A549 (cell line): ENCODE measurements around the gene KCNJ6. TPM values are rescaled to one million over a fixed set of nuclear protein-coding genes. Genes with fewer than 3 reads are reported as not detected.

Source experiments
- ATAC-seq, 2 experiments: fragments of 200-7000 bp in 1 of 2; fragments of >200 bp in 1 of 2; cut with Nextera tagmentation in 1 of 2; cut with Tn5 transposase in 1 of 2; 3 replicates each; pipeline versions ENCODE4 v1.8.0 to v1.9.1; 2018 to 2020; ENCODE audit warnings: mild to moderate bottlenecking in 1 of 2, moderate library complexity in 1 of 2
- CTCF ChIA-PET: fragments of 300-600 bp; sonication (Branson Sonifier 250); formaldehyde crosslinking; extraction: SDS; loops from one replicate; lab custom pipeline; 2021; ENCODE audit warnings: antibody characterized with exemption, inconsistent platforms; lab: Yijun Ruan, JAX
- POLR2A ChIA-PET: fragments of 350-600 bp; formaldehyde crosslinking; extraction: SDS; loops from one replicate; lab custom pipeline; 2021; ENCODE audit warnings: antibody characterized with exemption, inconsistent platforms; lab: Yijun Ruan, JAX
- DNase-seq, 2 experiments: peaks; one replicate each; pipeline versions ENCODE4 v3.0.0 to v3.0.0-alpha.2; 2011 to 2016; ENCODE audit warnings: low read depth in 1 of 2, low spot score in 1 of 2
- FAIRE-seq: peaks from 2 replicates; lab custom pipeline; 2011; peaks lifted over from hg19 to GRCh38; lab: Jason Lieb, UNC
- H3K27ac ChIP-seq, 2 experiments: fragments of >200 bp; sonication (Bioruptor Twin); formaldehyde crosslinking; 3 replicates each; pipeline ENCODE4 v1.5.1; 2016 to 2017
- H3K4me1 ChIP-seq: fragments of >200 bp; sonication (Bioruptor Twin); formaldehyde crosslinking; 3 replicates; pipeline ENCODE4 v1.6.1; 2016
- H3K4me2 ChIP-seq: fragments of >200 bp; sonication (Bioruptor Twin); formaldehyde crosslinking; 3 replicates; pipeline ENCODE4 v1.6.1; 2016
- H3K4me3 ChIP-seq: fragments of >200 bp; sonication (Bioruptor Twin); formaldehyde crosslinking; 3 replicates; pipeline ENCODE4 v1.5.1; 2016
- H3K9me3 ChIP-seq: fragments of >200 bp; sonication (Bioruptor Twin); formaldehyde crosslinking; 3 replicates; pipeline ENCODE4 v1.6.1; 2016
- CHD2 ChIP-seq: fragments of 150-350 bp; IDR thresholded peaks from 2 replicates; pipeline ENCODE4 v1.6.1; 2014; ENCODE audit warnings: low read length; ENCODE audit not compliant: partially characterized antibody
- EP300 ChIP-seq, 2 experiments: fragments of >200 bp; sonication (Bioruptor Twin); formaldehyde crosslinking; IDR thresholded peaks; 2 replicates in 1 of 2; 3 replicates in 1 of 2; pipeline ENCODE4 v1.6.1; 2016 to 2017
- FOSL2 ChIP-seq, 2 experiments: fragments of 450-650 bp in 1 of 2; fragments of >200 bp in 1 of 2; sonication (Bioruptor Twin) in 1 of 2; formaldehyde crosslinking; IDR thresholded peaks; 2 replicates each; pipeline versions ENCODE4 v1.5.0 to v1.6.1; 2016 to 2020; ENCODE audit warnings: mild to moderate bottlenecking in 1 of 2, moderate library complexity in 1 of 2
- FOXS1 ChIP-seq: fragments of 250-450 bp; sonication (Bioruptor Pico); IDR thresholded peaks from 2 replicates; pipeline ENCODE4 v1.5.0; 2020; ENCODE audit warnings: mild to moderate bottlenecking, moderate library complexity
- GATA3 ChIP-seq: IDR thresholded peaks from 2 replicates; pipeline ENCODE4 v1.6.1; 2012; ENCODE audit warnings: borderline replicate concordance
- HOXA7 ChIP-seq: fragments of 250-450 bp; sonication (Bioruptor Pico); IDR thresholded peaks from 2 replicates; pipeline ENCODE4 v1.5.0; 2020; ENCODE audit warnings: mild to moderate bottlenecking, moderate library complexity
- JUNB ChIP-seq: fragments of >200 bp; sonication (Bioruptor Twin); formaldehyde crosslinking; IDR thresholded peaks from 2 replicates; pipeline ENCODE4 v1.6.1; 2016
- MYC ChIP-seq: IDR thresholded peaks from 2 replicates; pipeline ENCODE4 v1.6.1; 2012; ENCODE audit warnings: mild to moderate bottlenecking, inconsistent platforms, low read length, improper control_type of control experiment, borderline replicate concordance
- NFE2L2 ChIP-seq: fragments of 150-350 bp; conservative IDR thresholded peaks from 2 replicates; pipeline ENCODE4 v1.6.1; 2014; ENCODE audit warnings: low read length
- NPAS2 ChIP-seq: fragments of 250-450 bp; sonication (Bioruptor Pico); IDR thresholded peaks from 2 replicates; pipeline ENCODE4 v1.8.0; 2022; ENCODE audit warnings: mild to moderate bottlenecking, moderate library complexity, borderline replicate concordance
- PHF8 ChIP-seq: fragments of 200-600 bp; sonication (generic); IDR thresholded peaks from 2 replicates; pipeline ENCODE4 v1.6.1; 2016; ENCODE audit warnings: low read depth, mild to moderate bottlenecking, antibody characterized with exemption, moderate library complexity, borderline replicate concordance
- POLR2A ChIP-seq: IDR thresholded peaks from 2 replicates; pipeline ENCODE4 v1.6.1; 2012; ENCODE audit warnings: mild to moderate bottlenecking, low read length
- POLR2AphosphoS2 ChIP-seq: conservative IDR thresholded peaks from 2 replicates; pipeline ENCODE4 v1.6.1; 2012; ENCODE audit warnings: low read length, improper control_type of control experiment, inconsistent platforms
- RARB ChIP-seq: fragments of 250-450 bp; sonication (Bioruptor Pico); IDR thresholded peaks from 2 replicates; pipeline ENCODE4 v1.8.0; 2021; ENCODE audit warnings: mild to moderate bottlenecking, moderate library complexity
- RFX5 ChIP-seq: fragments of 450-650 bp; IDR thresholded peaks from 2 replicates; pipeline ENCODE4 v1.7.1; 2014; ENCODE audit warnings: antibody characterized with exemption, mild to moderate bottlenecking, moderate library complexity
- TFCP2L1 ChIP-seq: fragments of 250-450 bp; sonication (Bioruptor Pico); IDR thresholded peaks from 2 replicates; pipeline ENCODE4 v1.5.0; 2021; ENCODE audit warnings: mild to moderate bottlenecking
- ZNF302 ChIP-seq: fragments of 250-450 bp; sonication (Bioruptor Pico); IDR thresholded peaks from 2 replicates; pipeline ENCODE4 v1.9.0; 2021; ENCODE audit warnings: inconsistent platforms, mild to moderate bottlenecking, moderate library complexity
- WGBS: methylation state at CpG from one replicate; pipeline ENCODE4 v1.1.6; 2017; ENCODE audit errors: missing lambda C conversion rate; 5-methylcytosine and 5-hydroxymethylcytosine counted together
- polyA plus RNA-seq, 4 experiments: library from polyadenylated mRNA; depleted of rRNA in 3 of 4; stranded (reverse); fragments of >200 nt; fragmentation: RNase III in 1 of 4; extraction: RNeasy Plus Mini Kit Qiagen cat#74134 plus additional on column Dnase treatment in 1 of 4; gene quantifications; 2 replicates in 3 of 4; 3 replicates in 1 of 4; pipeline ENCODE4 v1.2.3, GENCODE V29; 2011 to 2017
- TF ChIP-seq, protein P1 (sequence below): IDR thresholded peaks from 2 replicates; pipeline ENCODE4 v1.6.1; 2012
- TF ChIP-seq, protein P2 (sequence below): fragments of 250-450 bp; sonication (Bioruptor Pico); IDR thresholded peaks from 2 replicates; pipeline ENCODE4 v1.5.0; 2020; ENCODE audit warnings: low read depth, mild to moderate bottlenecking, moderate library complexity
- TF ChIP-seq, protein P3 (sequence below): fragments of >200 bp; sonication (Bioruptor Twin); formaldehyde crosslinking; IDR thresholded peaks from 3 replicates; pipeline ENCODE4 v1.5.1; 2016
- TF ChIP-seq, protein P4 (sequence below): fragments of >200 bp; sonication (Bioruptor Twin); formaldehyde crosslinking; IDR thresholded peaks from 3 replicates; pipeline ENCODE4 v1.6.1; 2016

Gene KCNJ6
- polyA plus RNA-seq, 2 of the 4 experiments (the other 2 are of a cell fraction) = 0.68 to 1.4 TPM

DNA sequence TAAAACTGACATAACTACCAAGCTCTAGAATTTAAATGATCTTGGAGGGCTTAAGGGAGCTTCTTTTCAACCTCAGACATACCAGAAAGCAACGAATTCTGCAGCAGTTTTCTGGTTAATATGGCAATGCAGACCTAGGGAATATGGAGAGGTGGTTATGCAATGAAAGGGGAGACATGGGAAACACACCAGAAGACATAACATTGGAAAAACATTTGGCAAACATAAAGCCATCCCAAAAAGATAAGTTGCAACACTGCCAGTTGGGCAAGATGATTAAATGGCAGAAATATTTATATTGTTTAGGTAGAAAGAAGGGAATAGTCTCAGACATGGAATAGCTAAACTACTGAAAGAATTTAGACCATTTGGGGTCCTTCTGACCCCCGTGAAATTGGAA, 104.5 kb downstream of the KCNJ6 start (continued):
- TF ChIP-seq GATA3 = no peak
- TF ChIP-seq, protein P1, sequence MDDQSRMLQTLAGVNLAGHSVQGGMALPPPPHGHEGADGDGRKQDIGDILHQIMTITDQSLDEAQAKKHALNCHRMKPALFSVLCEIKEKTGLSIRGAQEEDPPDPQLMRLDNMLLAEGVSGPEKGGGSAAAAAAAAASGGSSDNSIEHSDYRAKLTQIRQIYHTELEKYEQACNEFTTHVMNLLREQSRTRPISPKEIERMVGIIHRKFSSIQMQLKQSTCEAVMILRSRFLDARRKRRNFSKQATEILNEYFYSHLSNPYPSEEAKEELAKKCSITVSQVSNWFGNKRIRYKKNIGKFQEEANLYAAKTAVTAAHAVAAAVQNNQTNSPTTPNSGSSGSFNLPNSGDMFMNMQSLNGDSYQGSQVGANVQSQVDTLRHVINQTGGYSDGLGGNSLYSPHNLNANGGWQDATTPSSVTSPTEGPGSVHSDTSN = no peak

DNA sequence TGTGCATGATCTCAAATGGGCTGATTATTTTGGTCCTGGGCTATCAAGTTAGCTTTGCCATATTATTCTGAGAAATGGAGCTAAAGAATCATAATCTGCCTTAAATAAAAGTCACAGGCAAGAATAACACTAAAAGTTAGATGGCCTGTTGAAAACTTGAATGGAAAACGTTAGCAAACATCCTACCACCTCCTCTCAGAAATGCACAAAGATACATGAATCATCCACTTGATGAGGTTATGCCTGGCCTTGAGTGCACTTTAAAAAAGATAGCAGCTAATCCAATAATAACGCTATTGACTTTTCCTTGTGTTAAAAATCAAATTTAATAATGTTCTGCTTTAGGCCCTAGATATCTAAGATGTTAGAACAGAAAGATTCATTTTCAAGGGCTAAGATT, 108.0 kb downstream of the KCNJ6 start:
- H3K4me2 ChIP-seq = no peak overlapping the region
- no peak overlapping the region for H3K27ac ChIP-seq
- ATAC-seq = no peak
- H3K4me3 ChIP-seq = no peak overlapping the region
- no peaks in the 10 kb centered on the region for H3K4me1 ChIP-seq
- ChIA-PET CTCF (no interaction called here), POLR2A (no interaction called here)
- FAIRE-seq = no peak
- no peak for DNase-seq
- TF ChIP-seq POLR2AphosphoS2 (no peak), HOXA7 (CRISPR knock-in tag) (no peak), GATA3 (no peak), JUNB (no peak), POLR2A (no peak), EP300 (IDR thresholded peaks at IDR 0.05) (no peak), CHD2 (no peak), TFCP2L1 (no peak), NFE2L2 (no peak), MYC (no peak)
- TF ChIP-seq, protein P2, sequence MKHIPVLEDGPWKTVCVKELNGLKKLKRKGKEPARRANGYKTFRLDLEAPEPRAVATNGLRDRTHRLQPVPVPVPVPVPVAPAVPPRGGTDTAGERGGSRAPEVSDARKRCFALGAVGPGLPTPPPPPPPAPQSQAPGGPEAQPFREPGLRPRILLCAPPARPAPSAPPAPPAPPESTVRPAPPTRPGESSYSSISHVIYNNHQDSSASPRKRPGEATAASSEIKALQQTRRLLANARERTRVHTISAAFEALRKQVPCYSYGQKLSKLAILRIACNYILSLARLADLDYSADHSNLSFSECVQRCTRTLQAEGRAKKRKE (CRISPR knock-in tag) = no peak
- TF ChIP-seq, protein P3, sequence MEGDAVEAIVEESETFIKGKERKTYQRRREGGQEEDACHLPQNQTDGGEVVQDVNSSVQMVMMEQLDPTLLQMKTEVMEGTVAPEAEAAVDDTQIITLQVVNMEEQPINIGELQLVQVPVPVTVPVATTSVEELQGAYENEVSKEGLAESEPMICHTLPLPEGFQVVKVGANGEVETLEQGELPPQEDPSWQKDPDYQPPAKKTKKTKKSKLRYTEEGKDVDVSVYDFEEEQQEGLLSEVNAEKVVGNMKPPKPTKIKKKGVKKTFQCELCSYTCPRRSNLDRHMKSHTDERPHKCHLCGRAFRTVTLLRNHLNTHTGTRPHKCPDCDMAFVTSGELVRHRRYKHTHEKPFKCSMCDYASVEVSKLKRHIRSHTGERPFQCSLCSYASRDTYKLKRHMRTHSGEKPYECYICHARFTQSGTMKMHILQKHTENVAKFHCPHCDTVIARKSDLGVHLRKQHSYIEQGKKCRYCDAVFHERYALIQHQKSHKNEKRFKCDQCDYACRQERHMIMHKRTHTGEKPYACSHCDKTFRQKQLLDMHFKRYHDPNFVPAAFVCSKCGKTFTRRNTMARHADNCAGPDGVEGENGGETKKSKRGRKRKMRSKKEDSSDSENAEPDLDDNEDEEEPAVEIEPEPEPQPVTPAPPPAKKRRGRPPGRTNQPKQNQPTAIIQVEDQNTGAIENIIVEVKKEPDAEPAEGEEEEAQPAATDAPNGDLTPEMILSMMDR = no peak
- TF ChIP-seq, protein P4, sequence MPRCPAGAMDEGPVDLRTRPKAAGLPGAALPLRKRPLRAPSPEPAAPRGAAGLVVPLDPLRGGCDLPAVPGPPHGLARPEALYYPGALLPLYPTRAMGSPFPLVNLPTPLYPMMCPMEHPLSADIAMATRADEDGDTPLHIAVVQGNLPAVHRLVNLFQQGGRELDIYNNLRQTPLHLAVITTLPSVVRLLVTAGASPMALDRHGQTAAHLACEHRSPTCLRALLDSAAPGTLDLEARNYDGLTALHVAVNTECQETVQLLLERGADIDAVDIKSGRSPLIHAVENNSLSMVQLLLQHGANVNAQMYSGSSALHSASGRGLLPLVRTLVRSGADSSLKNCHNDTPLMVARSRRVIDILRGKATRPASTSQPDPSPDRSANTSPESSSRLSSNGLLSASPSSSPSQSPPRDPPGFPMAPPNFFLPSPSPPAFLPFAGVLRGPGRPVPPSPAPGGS = no peak
- peaks cover 12% of the 10 kb centered on the region for H3K9me3 ChIP-seq
- WGBS = 24% methylated on average over 2 of the region's 2 CpGs

DNA sequence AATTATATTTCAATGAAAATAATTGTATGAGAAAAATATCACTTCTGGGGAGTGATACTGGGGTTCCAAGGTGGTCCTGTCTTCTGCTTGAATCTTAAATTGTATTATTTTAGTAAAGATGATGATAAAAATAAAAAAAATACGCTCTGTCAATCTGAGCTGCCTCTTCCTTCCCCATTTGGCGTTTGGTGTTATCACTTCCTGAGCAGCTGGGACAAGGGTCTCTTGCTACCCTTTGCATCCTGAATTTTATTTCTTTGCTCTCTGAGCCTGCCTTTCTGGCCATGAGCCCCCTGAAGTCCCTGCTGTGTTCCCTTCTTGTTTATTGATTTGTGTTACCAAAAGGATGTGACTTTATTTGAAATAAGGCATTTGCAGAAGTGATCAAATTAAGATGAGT, 111.0 kb downstream of the KCNJ6 start:
- WGBS = 25% methylated on average over 2 of the region's 2 CpGs
- CTCF ChIA-PET = interaction anchor here (1.0 kb wide), 1 partner anchor 10 kb away, joined by 3 read pairs; no protein-coding TSS in a partner anchor
- FAIRE-seq (no peak), DNase-seq (no peak), ATAC-seq (no peak)
- TF ChIP-seq RFX5 = no peak
- TF ChIP-seq FOSL2 (IDR thresholded peaks at IDR 0.05) = no peak
- TF ChIP-seq FOSL2 (CRISPR knock-in tag; IDR thresholded peaks at IDR 0.05) = no peak
- TF ChIP-seq TFCP2L1 = no peak
- no peak for TF ChIP-seq NPAS2 (CRISPR knock-in tag)
- TF ChIP-seq RARB (CRISPR knock-in tag) = no peak
- TF ChIP-seq ZNF302 (CRISPR knock-in tag) = no peak
- no peak for TF ChIP-seq MYC
- TF ChIP-seq NFE2L2 = no peak
- TF ChIP-seq FOXS1 (CRISPR knock-in tag) = no peak
- no peak for TF ChIP-seq PHF8
- TF ChIP-seq, protein P3 = no peak
- no peaks in the 10 kb centered on the region for H3K9me3 ChIP-seq
- no peak overlapping the region for H3K4me2 ChIP-seq
- no peaks in the 10 kb centered on the region for H3K4me1 ChIP-seq
- no peak overlapping the region for H3K4me3 ChIP-seq
- H3K27ac ChIP-seq = no peak overlapping the region
- POLR2A ChIA-PET = no interaction called here
